NCI-H146 (cell line): Measurements from ENCODE around the gene TBX1.

Experiments used
- DNase-seq: peaks from one replicate; lab custom pipeline; 2025; lab: John Stamatoyannopoulos, UW

The TBX1 gene

GRCh38 chr22:19760058-19760950 lies at the start of gene TBX1:
TBX1 (plus strand) TSS chr22:19760778; CDS start chr22:19760844, 66 bp downstream.
- no peak for DNase-seq

- DNase-seq, result no peak
Observed at GRCh38 chr22:19713245-19713644, 47.3 kb upstream of the TBX1 start.

- peak; percentile 54 for DNase-seq
Observed at GRCh38 chr22:19713650-19714311, 46.8 kb upstream of the TBX1 start.

GRCh38 chr22:19714312-19715187 lies 46.0 kb upstream of the TBX1 start, which contains the start of gene SEPTIN5:
SEPTIN5 (plus strand) TSS chr22:19714503; CDS start chr22:19714589, 86 bp downstream.
- DNase-seq, result peak; percentile 33

GRCh38 chr22:19715188-19715930 lies 45.2 kb upstream of the TBX1 start:
- no peak for DNase-seq

- DNase-seq, result no peak
Observed at GRCh38 chr22:19716041-19716828, 44.3 kb upstream of the TBX1 start.

- DNase-seq, result no peak
Observed at GRCh38 chr22:19716829-19717105, 43.8 kb upstream of the TBX1 start.

GRCh38 chr22:19717181-19717580 lies 43.4 kb upstream of the TBX1 start:
- DNase-seq, result no peak

GRCh38 chr22:19717691-19718455 lies 42.7 kb upstream of the TBX1 start:
- peak; percentile 42 for DNase-seq

- no peak for DNase-seq
Observed at GRCh38 chr22:19718456-19719049, 42.0 kb upstream of the TBX1 start.

GRCh38 chr22:19719050-19719482 lies 41.5 kb upstream of the TBX1 start:
- no peak for DNase-seq

GRCh38 chr22:19719488-19720021 lies 41.0 kb upstream of the TBX1 start:
- DNase-seq, result no peak

- no peak for DNase-seq
Observed at GRCh38 chr22:19720150-19720827, 40.3 kb upstream of the TBX1 start.

- DNase-seq, result no peak
Observed at GRCh38 chr22:19720999-19721329, 39.6 kb upstream of the TBX1 start.

GRCh38 chr22:19721330-19722177 lies 39.0 kb upstream of the TBX1 start:
- DNase-seq, result no peak

- DNase-seq, result no peak
Observed at GRCh38 chr22:19722178-19722981, 38.2 kb upstream of the TBX1 start.

- no peak for DNase-seq
Observed at GRCh38 chr22:19722982-19723231, 37.7 kb upstream of the TBX1 start.
